Testis (tissue), 2 donors: ENCODE measurements around the gene LGALS9.

ENCODE experiments used
- POLR2A ChIP-seq: fragments of 450-650 bp; IDR thresholded peaks from one replicate; pipeline ENCODE4 v1.6.1; 2017; ENCODE audit warnings: antibody characterized with exemption, mild to moderate bottlenecking, moderate library complexity
- TF ChIP-seq, protein P1 (sequence below), 3 experiments: fragments of 450-650 bp in 2 of 3; fragments of 200-600 bp in 1 of 3; sonication (generic) in 1 of 3; IDR thresholded peaks; one replicate each; pipeline ENCODE4 v1.5.1; 2016 to 2019; ENCODE audit warnings: antibody characterized with exemption in 3 of 3, mild to moderate bottlenecking in 2 of 3, moderate library complexity in 1 of 3

- TF ChIP-seq, protein P1, sequence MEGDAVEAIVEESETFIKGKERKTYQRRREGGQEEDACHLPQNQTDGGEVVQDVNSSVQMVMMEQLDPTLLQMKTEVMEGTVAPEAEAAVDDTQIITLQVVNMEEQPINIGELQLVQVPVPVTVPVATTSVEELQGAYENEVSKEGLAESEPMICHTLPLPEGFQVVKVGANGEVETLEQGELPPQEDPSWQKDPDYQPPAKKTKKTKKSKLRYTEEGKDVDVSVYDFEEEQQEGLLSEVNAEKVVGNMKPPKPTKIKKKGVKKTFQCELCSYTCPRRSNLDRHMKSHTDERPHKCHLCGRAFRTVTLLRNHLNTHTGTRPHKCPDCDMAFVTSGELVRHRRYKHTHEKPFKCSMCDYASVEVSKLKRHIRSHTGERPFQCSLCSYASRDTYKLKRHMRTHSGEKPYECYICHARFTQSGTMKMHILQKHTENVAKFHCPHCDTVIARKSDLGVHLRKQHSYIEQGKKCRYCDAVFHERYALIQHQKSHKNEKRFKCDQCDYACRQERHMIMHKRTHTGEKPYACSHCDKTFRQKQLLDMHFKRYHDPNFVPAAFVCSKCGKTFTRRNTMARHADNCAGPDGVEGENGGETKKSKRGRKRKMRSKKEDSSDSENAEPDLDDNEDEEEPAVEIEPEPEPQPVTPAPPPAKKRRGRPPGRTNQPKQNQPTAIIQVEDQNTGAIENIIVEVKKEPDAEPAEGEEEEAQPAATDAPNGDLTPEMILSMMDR (IDR thresholded peaks at IDR 0.05), result no peak
- TF ChIP-seq POLR2A, result no peak
These were observed at the start of gene LGALS9 for GRCh38 chr17:27630607-27631410.
